A673 (cell line): ENCODE measurements around the gene MLIP. TPM values are rescaled to one million over a fixed set of nuclear protein-coding genes. Genes with fewer than 3 reads are reported as not detected.

Experiments used
- BruUV-seq: library from RNA; stranded (reverse); fragments of 400-500 nt; replicated peaks from 2 replicates; lab custom pipeline; 2021; lab: Mats Ljungman, UMichigan
- CTCF ChIA-PET: fragments of 300-600 bp; sonication (Branson Sonifier 250); formaldehyde crosslinking; loops from one replicate; lab custom pipeline; 2022; ENCODE audit warnings: antibody characterized with exemption; lab: Charles Lee
- POLR2A ChIA-PET: fragments of 300-600 bp; sonication (Branson Sonifier 250); formaldehyde crosslinking; loops from one replicate; lab custom pipeline; 2022; ENCODE audit warnings: antibody characterized with exemption; ENCODE audit not compliant: low non-redundant PET; lab: Charles Lee
- DNase-seq: peaks from one replicate; pipeline ENCODE4 v3.0.0-alpha.2; 2015; ENCODE audit warnings: low spot score
- H3K27ac ChIP-seq: fragments of 200-600 bp; sonication (generic); 2 replicates; pipeline ENCODE4 v1.5.1; 2016; ENCODE audit warnings: mixed run types, low read depth, mild to moderate bottlenecking, mixed read lengths, antibody characterized with exemption, low read length; ENCODE audit not compliant: poor library complexity, severe bottlenecking
- H3K27me3 ChIP-seq: fragments of 200-600 bp; sonication (generic); replicated peaks from 2 replicates; pipeline ENCODE4 v1.6.1; 2017; ENCODE audit warnings: mixed run types, low read depth, mild to moderate bottlenecking, mixed read lengths, antibody characterized with exemption, low read length; ENCODE audit not compliant: insufficient read depth, poor library complexity
- H3K36me3 ChIP-seq: fragments of 200-600 bp; sonication (generic); 2 replicates; pipeline ENCODE4 v1.6.1; 2016; ENCODE audit warnings: mixed run types, mild to moderate bottlenecking, mixed read lengths, antibody characterized with exemption, low read length; ENCODE audit not compliant: insufficient read depth, poor library complexity, severe bottlenecking
- H3K4me1 ChIP-seq: fragments of 200-600 bp; sonication (generic); 2 replicates; pipeline ENCODE4 v1.6.1; 2017; ENCODE audit warnings: mixed run types, mild to moderate bottlenecking, mixed read lengths, antibody characterized with exemption, low read length; ENCODE audit not compliant: insufficient read depth, poor library complexity, severe bottlenecking
- H3K4me3 ChIP-seq: fragments of 200-600 bp; sonication (generic); 2 replicates; pipeline ENCODE4 v1.5.1; 2016; ENCODE audit warnings: low read depth, mixed run types, mild to moderate bottlenecking, mixed read lengths, low read length; ENCODE audit not compliant: poor library complexity, severe bottlenecking
- H3K9me3 ChIP-seq: fragments of 200-600 bp; sonication (generic); 2 replicates; pipeline ENCODE4 v1.6.1; 2016; ENCODE audit warnings: mixed run types, low read depth, mild to moderate bottlenecking, mixed read lengths, antibody characterized with exemption, low read length; ENCODE audit not compliant: poor library complexity, severe bottlenecking
- EZH2 ChIP-seq: fragments of 200-600 bp; sonication (generic); IDR thresholded peaks from 2 replicates; pipeline ENCODE4 v1.6.1; 2017; ENCODE audit warnings: borderline replicate concordance, low read depth, mild to moderate bottlenecking, mixed read lengths, antibody characterized with exemption, low read length; ENCODE audit not compliant: poor library complexity, severe bottlenecking
- intact Hi-C: fragments of 100-400 bp; cut with micrococcal nuclease; formaldehyde crosslinking; loops from one replicate; pipeline ENCODE4 v1.10.0; 2022; ENCODE audit not compliant: unreplicated experiment
- total RNA-seq: library from RNA; stranded (reverse); gene quantifications from 2 replicates; pipeline ENCODE4 v1.2.3, GENCODE V29; 2021
- TF ChIP-seq, protein P1 (sequence below): fragments of 300-800, 200-600 bp; sonication (generic); conservative IDR thresholded peaks from 2 replicates; pipeline ENCODE4 v1.5.1; 2017; ENCODE audit warnings: low read depth, mild to moderate bottlenecking, antibody characterized with exemption, low read length, moderate library complexity, mixed read lengths

MLIP gene
- total RNA-seq, 1 experiment from 2014 or later = 0.58 TPM

DNA sequence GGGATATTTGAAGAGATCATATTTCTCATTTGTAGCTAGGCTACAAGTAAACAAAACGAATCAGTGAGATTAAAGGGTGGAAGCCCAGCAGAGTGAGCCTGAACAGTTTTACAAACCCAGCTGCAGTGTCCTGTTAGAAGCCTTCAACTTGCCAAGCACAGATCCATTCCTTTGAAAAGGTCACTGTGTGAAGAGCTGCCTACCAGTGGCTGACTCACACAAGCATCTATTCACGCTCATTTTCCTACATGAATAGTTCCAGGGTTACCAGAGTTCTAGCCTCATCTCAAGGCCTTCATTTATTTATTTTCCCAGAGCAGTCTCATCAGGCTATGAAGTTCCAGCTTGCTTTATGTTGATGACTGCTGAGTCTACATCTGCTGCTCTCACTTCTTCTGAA is 25.7 kb upstream of the MLIP start:
- Histone ChIP-seq H3K36me3 (no peaks in the 10 kb centered on the region), H3K9me3 (no peaks in the 10 kb centered on the region), H3K4me1 (no peaks in the 10 kb centered on the region), H3K27ac (no peak overlapping the region), H3K4me3 (no peak overlapping the region), H3K27me3 (no peaks in the 10 kb centered on the region)
- no peak for DNase-seq
- intact Hi-C loops = no loop called here
- CTCF ChIA-PET = no interaction called here
- TF ChIP-seq EZH2 = no peak
- TF ChIP-seq, protein P1, sequence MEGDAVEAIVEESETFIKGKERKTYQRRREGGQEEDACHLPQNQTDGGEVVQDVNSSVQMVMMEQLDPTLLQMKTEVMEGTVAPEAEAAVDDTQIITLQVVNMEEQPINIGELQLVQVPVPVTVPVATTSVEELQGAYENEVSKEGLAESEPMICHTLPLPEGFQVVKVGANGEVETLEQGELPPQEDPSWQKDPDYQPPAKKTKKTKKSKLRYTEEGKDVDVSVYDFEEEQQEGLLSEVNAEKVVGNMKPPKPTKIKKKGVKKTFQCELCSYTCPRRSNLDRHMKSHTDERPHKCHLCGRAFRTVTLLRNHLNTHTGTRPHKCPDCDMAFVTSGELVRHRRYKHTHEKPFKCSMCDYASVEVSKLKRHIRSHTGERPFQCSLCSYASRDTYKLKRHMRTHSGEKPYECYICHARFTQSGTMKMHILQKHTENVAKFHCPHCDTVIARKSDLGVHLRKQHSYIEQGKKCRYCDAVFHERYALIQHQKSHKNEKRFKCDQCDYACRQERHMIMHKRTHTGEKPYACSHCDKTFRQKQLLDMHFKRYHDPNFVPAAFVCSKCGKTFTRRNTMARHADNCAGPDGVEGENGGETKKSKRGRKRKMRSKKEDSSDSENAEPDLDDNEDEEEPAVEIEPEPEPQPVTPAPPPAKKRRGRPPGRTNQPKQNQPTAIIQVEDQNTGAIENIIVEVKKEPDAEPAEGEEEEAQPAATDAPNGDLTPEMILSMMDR = no peak
- POLR2A ChIA-PET = no interaction called here
- BruUV-seq = no TSS peak

DNA sequence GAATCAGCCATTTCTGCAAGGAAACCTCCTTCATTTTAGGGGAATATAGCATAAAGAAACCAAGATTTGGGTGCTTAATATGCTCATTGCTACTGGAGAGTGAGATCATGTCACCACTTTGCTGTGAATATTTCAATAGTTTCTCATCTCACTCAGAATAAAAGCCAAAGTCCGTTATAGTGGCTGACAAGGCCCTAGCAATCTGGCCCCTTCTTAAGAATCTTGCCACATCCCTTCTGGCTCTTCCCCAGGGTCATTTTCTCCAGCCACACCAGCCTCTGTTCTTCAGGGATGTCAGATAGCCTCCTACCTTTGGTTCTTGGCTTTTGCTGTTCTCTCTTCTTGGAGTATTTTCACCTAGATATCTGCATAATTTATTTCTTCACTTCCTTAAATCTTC is 24.8 kb upstream of the MLIP start:
- no peak for TF ChIP-seq EZH2
- TF ChIP-seq, protein P1 = no peak

DNA sequence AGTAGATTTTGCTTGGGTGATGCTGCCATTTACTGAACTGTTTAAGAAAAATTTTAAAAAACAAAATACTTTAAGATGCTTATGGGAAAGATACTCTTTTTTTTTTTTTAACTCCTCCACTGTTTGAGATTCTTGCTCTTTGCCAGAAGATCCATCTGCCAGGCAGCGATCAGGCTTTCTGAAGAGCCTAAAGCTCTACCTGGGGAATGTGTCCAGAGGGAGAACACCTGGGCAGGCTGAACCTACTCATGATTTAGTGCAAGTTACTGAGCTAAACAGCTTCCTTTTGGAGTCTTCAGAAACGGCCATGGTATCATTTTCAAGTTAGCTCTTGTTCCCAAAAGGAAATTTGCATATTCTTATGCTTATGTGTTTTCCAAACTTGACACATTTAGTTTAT is 23.5 kb upstream of the MLIP start:
- TF ChIP-seq EZH2 = no peak
- TF ChIP-seq, protein P1 = no peak
- intact Hi-C loops = no loop called here
- no peaks in the 10 kb centered on the region for H3K4me1 ChIP-seq
- no peaks in the 10 kb centered on the region for H3K9me3 ChIP-seq
- no peaks in the 10 kb centered on the region for H3K36me3 ChIP-seq
- H3K27me3 ChIP-seq = no peaks in the 10 kb centered on the region
- POLR2A ChIA-PET = no interaction called here
- CTCF ChIA-PET = no interaction called here
- no peak for DNase-seq
- no peak overlapping the region for H3K27ac ChIP-seq
- BruUV-seq = no TSS peak
- H3K4me3 ChIP-seq = no peak overlapping the region

More for the DNA sequence above, 24.8 kb upstream of the MLIP start:
- no peak overlapping the region for H3K4me3 ChIP-seq
- DNase-seq = no peak
- intact Hi-C loops = no loop called here
- CTCF ChIA-PET = no interaction called here
- no TSS peak for BruUV-seq
- no peaks in the 10 kb centered on the region for H3K27me3 ChIP-seq
- H3K9me3 ChIP-seq = no peaks in the 10 kb centered on the region
- no peak overlapping the region for H3K27ac ChIP-seq
- POLR2A ChIA-PET = no interaction called here
- no peaks in the 10 kb centered on the region for H3K4me1 ChIP-seq
- H3K36me3 ChIP-seq = no peaks in the 10 kb centered on the region
